ENCODE data around the gene DEXI. TPM values are rescaled to one million over a fixed set of nuclear protein-coding genes. Genes with fewer than 3 reads are reported as not detected.

The DEXI gene
- total and polyA plus RNA-seq, 9 of the 15 experiments (the other 6 are each of a cell fraction or from before 2014, with no cell fraction given): 2.9 to 40.1 (median 22.0) TPM

DNA sequence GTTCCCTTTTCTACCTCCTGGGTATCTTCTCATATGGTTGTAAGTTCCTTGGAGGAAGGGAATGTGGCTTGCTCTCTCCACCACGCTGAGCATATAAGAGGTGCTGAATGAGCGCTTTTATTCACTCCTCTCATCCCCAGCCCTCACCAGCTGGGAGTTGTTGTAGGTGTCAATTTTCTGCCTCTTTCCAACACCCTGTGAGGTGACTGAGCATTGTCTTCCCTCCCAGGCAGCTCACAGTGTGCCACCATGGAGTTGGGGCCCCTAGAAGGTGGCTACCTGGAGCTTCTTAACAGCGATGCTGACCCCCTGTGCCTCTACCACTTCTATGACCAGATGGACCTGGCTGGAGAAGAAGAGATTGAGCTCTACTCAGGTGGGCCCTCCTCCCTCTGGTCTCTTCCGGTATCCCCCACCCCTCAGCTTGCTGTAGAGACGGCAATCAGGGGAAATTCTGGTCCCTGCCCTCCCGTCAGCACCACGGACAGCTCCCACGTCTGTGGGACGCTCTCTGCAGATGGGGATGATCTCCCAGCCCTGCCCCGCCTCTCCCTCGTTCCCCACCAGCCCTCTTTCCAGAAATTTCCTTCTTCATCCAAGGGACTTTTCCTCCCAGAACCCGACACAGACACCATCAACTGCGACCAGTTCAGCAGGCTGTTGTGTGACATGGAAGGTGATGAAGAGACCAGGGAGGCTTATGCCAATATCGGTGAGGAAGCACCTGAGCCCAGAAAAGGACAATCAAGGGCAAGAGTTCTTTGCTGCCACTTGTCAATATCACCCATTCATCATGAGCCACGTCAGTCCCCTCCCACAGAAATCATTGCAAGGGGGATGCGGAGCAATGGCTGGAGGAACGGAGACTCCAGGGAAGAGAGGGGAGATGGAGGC is 47.0 kb downstream of the DEXI start (continued):
- TF ChIP-seq FOS (IDR thresholded peaks at IDR 0.05; ENCODE audit: extremely low read depth, insufficient read length) (no peak), SETDB1 (IDR thresholded peaks at IDR 0.05; ENCODE audit: low read length) (no peak), RCOR1 (IDR thresholded peaks at IDR 0.05; ENCODE audit: borderline replicate concordance in 1 of 2, low read depth in 2 of 2, low read length in 2 of 2) (peak in 1 of 2 experiments; percentile 86; a peak in 2 of 4 replicates), EHMT2 (IDR thresholded peaks at IDR 0.05) (peak; percentile 97), NCOA1 (IDR thresholded peaks at IDR 0.05; ENCODE audit: low read depth) (0 out of 2 replicates have a peak, but pooled peaks have one; percentile 30), ZNF766 (CRISPR knock-in tag; conservative IDR thresholded peaks at IDR 0.05) (0 out of 2 replicates have a peak, but pooled peaks have one; percentile 64), MIER1 (IDR thresholded peaks at IDR 0.05; ENCODE audit: low read depth) (peak; percentile 96), PHF8 (IDR thresholded peaks at IDR 0.05; ENCODE audit: borderline replicate concordance, low read length) (no peak), CTBP1 (IDR thresholded peaks at IDR 0.05; ENCODE audit: borderline replicate concordance) (peak; percentile 28; the same call in 1 of the 2 replicates), SIN3A (IDR thresholded peaks at IDR 0.05; ENCODE audit: borderline replicate concordance in 2 of 2, control insufficient read depth in 1 of 2, low read depth in 2 of 2, low read length in 2 of 2) (peak in 1 of 2 experiments; percentile 19; a peak in 1 of 4 replicates)
- TF ChIP-seq, protein P1, sequence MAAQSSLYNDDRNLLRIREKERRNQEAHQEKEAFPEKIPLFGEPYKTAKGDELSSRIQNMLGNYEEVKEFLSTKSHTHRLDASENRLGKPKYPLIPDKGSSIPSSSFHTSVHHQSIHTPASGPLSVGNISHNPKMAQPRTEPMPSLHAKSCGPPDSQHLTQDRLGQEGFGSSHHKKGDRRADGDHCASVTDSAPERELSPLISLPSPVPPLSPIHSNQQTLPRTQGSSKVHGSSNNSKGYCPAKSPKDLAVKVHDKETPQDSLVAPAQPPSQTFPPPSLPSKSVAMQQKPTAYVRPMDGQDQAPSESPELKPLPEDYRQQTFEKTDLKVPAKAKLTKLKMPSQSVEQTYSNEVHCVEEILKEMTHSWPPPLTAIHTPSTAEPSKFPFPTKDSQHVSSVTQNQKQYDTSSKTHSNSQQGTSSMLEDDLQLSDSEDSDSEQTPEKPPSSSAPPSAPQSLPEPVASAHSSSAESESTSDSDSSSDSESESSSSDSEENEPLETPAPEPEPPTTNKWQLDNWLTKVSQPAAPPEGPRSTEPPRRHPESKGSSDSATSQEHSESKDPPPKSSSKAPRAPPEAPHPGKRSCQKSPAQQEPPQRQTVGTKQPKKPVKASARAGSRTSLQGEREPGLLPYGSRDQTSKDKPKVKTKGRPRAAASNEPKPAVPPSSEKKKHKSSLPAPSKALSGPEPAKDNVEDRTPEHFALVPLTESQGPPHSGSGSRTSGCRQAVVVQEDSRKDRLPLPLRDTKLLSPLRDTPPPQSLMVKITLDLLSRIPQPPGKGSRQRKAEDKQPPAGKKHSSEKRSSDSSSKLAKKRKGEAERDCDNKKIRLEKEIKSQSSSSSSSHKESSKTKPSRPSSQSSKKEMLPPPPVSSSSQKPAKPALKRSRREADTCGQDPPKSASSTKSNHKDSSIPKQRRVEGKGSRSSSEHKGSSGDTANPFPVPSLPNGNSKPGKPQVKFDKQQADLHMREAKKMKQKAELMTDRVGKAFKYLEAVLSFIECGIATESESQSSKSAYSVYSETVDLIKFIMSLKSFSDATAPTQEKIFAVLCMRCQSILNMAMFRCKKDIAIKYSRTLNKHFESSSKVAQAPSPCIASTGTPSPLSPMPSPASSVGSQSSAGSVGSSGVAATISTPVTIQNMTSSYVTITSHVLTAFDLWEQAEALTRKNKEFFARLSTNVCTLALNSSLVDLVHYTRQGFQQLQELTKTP (IDR thresholded peaks at IDR 0.05; ENCODE audit: low read depth in 1 of 2, partially characterized antibody in 2 of 2): peak in 1 of 2 experiments; percentile 86
- TF ChIP-seq, protein P2, sequence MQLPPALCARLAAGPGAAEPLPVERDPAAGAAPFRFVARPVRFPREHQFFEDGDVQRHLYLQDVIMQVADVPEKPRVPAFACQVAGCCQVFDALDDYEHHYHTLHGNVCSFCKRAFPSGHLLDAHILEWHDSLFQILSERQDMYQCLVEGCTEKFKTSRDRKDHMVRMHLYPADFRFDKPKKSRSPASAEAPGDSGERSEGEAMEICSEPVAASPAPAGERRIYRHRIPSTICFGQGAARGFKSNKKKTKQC (CRISPR knock-in tag; IDR thresholded peaks at IDR 0.05): peak; percentile 87
- TF ChIP-seq, protein P3, sequence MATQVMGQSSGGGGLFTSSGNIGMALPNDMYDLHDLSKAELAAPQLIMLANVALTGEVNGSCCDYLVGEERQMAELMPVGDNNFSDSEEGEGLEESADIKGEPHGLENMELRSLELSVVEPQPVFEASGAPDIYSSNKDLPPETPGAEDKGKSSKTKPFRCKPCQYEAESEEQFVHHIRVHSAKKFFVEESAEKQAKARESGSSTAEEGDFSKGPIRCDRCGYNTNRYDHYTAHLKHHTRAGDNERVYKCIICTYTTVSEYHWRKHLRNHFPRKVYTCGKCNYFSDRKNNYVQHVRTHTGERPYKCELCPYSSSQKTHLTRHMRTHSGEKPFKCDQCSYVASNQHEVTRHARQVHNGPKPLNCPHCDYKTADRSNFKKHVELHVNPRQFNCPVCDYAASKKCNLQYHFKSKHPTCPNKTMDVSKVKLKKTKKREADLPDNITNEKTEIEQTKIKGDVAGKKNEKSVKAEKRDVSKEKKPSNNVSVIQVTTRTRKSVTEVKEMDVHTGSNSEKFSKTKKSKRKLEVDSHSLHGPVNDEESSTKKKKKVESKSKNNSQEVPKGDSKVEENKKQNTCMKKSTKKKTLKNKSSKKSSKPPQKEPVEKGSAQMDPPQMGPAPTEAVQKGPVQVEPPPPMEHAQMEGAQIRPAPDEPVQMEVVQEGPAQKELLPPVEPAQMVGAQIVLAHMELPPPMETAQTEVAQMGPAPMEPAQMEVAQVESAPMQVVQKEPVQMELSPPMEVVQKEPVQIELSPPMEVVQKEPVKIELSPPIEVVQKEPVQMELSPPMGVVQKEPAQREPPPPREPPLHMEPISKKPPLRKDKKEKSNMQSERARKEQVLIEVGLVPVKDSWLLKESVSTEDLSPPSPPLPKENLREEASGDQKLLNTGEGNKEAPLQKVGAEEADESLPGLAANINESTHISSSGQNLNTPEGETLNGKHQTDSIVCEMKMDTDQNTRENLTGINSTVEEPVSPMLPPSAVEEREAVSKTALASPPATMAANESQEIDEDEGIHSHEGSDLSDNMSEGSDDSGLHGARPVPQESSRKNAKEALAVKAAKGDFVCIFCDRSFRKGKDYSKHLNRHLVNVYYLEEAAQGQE (IDR thresholded peaks at IDR 0.05; ENCODE audit: borderline replicate concordance): peak; percentile 99
- TF ChIP-seq, protein P3 (CRISPR knock-in tag; IDR thresholded peaks at IDR 0.05; ENCODE audit: low read depth): peak; percentile 97

Measured in K562 (cell line).